HCT116 (cell line): ENCODE data around the gene MAP2K3. TPM values are rescaled to one million over a fixed set of nuclear protein-coding genes. Genes with fewer than 3 reads are reported as not detected.
A peak's percentile ranks its signal among the peaks of the same experiment; 100 is the strongest.

Experiments
- ATAC-seq: fragments of 200-7000 bp; cut with Tn5 transposase; 2 replicates; pipeline ENCODE4 v1.9.1; 2020; ENCODE audit warnings: mild to moderate bottlenecking, moderate library complexity
- BruUV-seq: library from RNA; stranded (reverse); fragments of 400-500 nt; replicated peaks from 2 replicates; lab custom pipeline; 2021; lab: Mats Ljungman, UMichigan
- CTCF ChIA-PET: fragments of 300-600 bp; sonication (Branson Sonifier 250); formaldehyde crosslinking; loops from one replicate; lab custom pipeline; 2021; ENCODE audit warnings: antibody characterized with exemption; lab: Charles Lee
- POLR2A ChIA-PET: fragments of 300-600, 350-600 bp; sonication (Branson Sonifier 250); formaldehyde crosslinking; loops from one replicate; lab custom pipeline; 2021; ENCODE audit warnings: antibody characterized with exemption; lab: Charles Lee
- RAD21 ChIA-PET, 2 experiments: fragments of 300-600 bp; sonication (Branson Sonifier 250); formaldehyde crosslinking; loops; one replicate each; lab custom pipeline; 2023; ENCODE audit warnings: low total read pairs in 2 of 2; ENCODE audit not compliant: uncharacterized antibody in 2 of 2, unreplicated experiment in 2 of 2, low non-redundant PET in 1 of 2; lab: Charles Lee
- DNase-seq: peaks from one replicate; pipeline ENCODE4 v3.0.0-alpha.2; 2010; ENCODE audit warnings: low read depth, low spot score
- H2AFZ ChIP-seq: fragments of 200-600 bp; shearing (Covaris generic), sonication (generic); 2 replicates; pipeline ENCODE4 v1.6.1; 2017; ENCODE audit warnings: low read depth, mixed run types, mixed read lengths, antibody characterized with exemption, low read length; ENCODE audit not compliant: poor library complexity, severe bottlenecking
- H3K27ac ChIP-seq: 2 replicates; pipeline ENCODE4 v1.5.1; 2012; ENCODE audit warnings: low read depth, low read length
- H3K27me3 ChIP-seq: fragments of 200-600 bp; sonication (generic); 2 replicates; pipeline ENCODE4 v1.6.1; 2016; ENCODE audit warnings: mixed run types, low read length, mixed read lengths; ENCODE audit not compliant: insufficient read depth
- H3K36me3 ChIP-seq, 2 experiments: fragments of 200-500 bp in 1 of 2; fragments of 200-600 bp in 1 of 2; sonication (Bioruptor generic) in 1 of 2; sonication (generic) in 1 of 2; 2 replicates each; pipeline versions ENCODE4 v1.5.1 to v1.6.1; 2014 to 2016; ENCODE audit warnings: low read length in 2 of 2, inconsistent platforms in 1 of 2, mixed read lengths in 1 of 2, mixed run types in 1 of 2; ENCODE audit not compliant: insufficient read depth in 2 of 2, control insufficient read depth in 1 of 2
- H3K4me1 ChIP-seq, 2 experiments: fragments of 200-600 bp in 1 of 2; sonication (generic) in 1 of 2; 2 replicates each; pipeline versions ENCODE4 v1.5.1 to v1.6.1; 2012 to 2017; ENCODE audit warnings: low read length in 2 of 2, inconsistent platforms in 1 of 2, mild to moderate bottlenecking in 1 of 2, mixed read lengths in 1 of 2, mixed run types in 1 of 2, moderate library complexity in 1 of 2; ENCODE audit not compliant: insufficient read depth in 2 of 2, control insufficient read depth in 1 of 2
- H3K4me2 ChIP-seq: fragments of 200-600 bp; sonication (generic); 2 replicates; pipeline ENCODE4 v1.6.1; 2017; ENCODE audit warnings: mixed run types, low read length, mixed read lengths
- H3K4me3 ChIP-seq, 2 experiments: fragments of 200-600 bp in 1 of 2; sonication (generic) in 1 of 2; replicated peaks in 1 of 2; 2 replicates each; pipeline ENCODE4 v1.5.1; 2011 to 2016; ENCODE audit warnings: low read length in 2 of 2, control low read depth in 1 of 2, low read depth in 1 of 2, mild to moderate bottlenecking in 1 of 2, mixed read lengths in 1 of 2, mixed run types in 1 of 2
- H3K79me2 ChIP-seq: fragments of 200-600 bp; sonication (generic); 2 replicates; pipeline ENCODE4 v1.6.1; 2017; ENCODE audit warnings: mild to moderate bottlenecking, mixed run types, low read length, moderate library complexity, mixed read lengths; ENCODE audit not compliant: insufficient read depth
- H3K9ac ChIP-seq: fragments of 200-600 bp; sonication (generic); 2 replicates; pipeline ENCODE4 v1.6.1; 2016; ENCODE audit warnings: low read length, mixed read lengths
- H3K9me2 ChIP-seq: fragments of 200-600 bp; sonication (generic), shearing (Covaris generic); 2 replicates; pipeline ENCODE4 v1.6.1; 2017; ENCODE audit warnings: mixed run types, mild to moderate bottlenecking, moderate library complexity; ENCODE audit not compliant: insufficient read depth
- H3K9me3 ChIP-seq, 2 experiments: fragments of 200-500 bp in 1 of 2; fragments of 200-600 bp in 1 of 2; sonication (Bioruptor generic) in 1 of 2; sonication (generic) in 1 of 2; 2 replicates each; pipeline ENCODE4 v1.6.1; 2014 to 2017; ENCODE audit warnings: low read length in 2 of 2, mixed read lengths in 2 of 2, inconsistent platforms in 1 of 2, low read depth in 1 of 2, mild to moderate bottlenecking in 1 of 2, mixed run types in 1 of 2, moderate library complexity in 1 of 2; ENCODE audit not compliant: control insufficient read depth in 1 of 2, insufficient read depth in 1 of 2
- H4K20me1 ChIP-seq: fragments of 200-600 bp; sonication (generic), shearing (Covaris generic); 2 replicates; pipeline ENCODE4 v1.6.1; 2017; ENCODE audit warnings: mixed run types, mild to moderate bottlenecking, moderate library complexity; ENCODE audit not compliant: insufficient read depth
- MAX ChIP-seq: IDR thresholded peaks from 2 replicates; pipeline ENCODE4 v1.6.1; 2012
- TCF7L2 ChIP-seq: IDR thresholded peaks from 2 replicates; pipeline ENCODE4 v1.7.0; 2011; ENCODE audit warnings: borderline replicate concordance, inconsistent platforms; ENCODE audit not compliant: insufficient read depth, insufficient read length; ENCODE audit errors: extremely low read depth
- intact Hi-C: fragments of 100-400 bp; cut with micrococcal nuclease; formaldehyde crosslinking; loops from 2 replicates; pipeline ENCODE4 v1.10.0; 2022
- total RNA-seq: library from RNA; stranded (reverse); gene quantifications from one replicate; pipeline ENCODE4 v1.2.1, GENCODE V29; 2021; ENCODE audit not compliant: unreplicated experiment
- TF ChIP-seq, protein P1 (sequence below): IDR thresholded peaks from 2 replicates; pipeline ENCODE4 v1.6.1; 2012

The MAP2K3 gene
- total RNA-seq, 1 experiment from 2014 or later = 96.7 TPM

DNA sequence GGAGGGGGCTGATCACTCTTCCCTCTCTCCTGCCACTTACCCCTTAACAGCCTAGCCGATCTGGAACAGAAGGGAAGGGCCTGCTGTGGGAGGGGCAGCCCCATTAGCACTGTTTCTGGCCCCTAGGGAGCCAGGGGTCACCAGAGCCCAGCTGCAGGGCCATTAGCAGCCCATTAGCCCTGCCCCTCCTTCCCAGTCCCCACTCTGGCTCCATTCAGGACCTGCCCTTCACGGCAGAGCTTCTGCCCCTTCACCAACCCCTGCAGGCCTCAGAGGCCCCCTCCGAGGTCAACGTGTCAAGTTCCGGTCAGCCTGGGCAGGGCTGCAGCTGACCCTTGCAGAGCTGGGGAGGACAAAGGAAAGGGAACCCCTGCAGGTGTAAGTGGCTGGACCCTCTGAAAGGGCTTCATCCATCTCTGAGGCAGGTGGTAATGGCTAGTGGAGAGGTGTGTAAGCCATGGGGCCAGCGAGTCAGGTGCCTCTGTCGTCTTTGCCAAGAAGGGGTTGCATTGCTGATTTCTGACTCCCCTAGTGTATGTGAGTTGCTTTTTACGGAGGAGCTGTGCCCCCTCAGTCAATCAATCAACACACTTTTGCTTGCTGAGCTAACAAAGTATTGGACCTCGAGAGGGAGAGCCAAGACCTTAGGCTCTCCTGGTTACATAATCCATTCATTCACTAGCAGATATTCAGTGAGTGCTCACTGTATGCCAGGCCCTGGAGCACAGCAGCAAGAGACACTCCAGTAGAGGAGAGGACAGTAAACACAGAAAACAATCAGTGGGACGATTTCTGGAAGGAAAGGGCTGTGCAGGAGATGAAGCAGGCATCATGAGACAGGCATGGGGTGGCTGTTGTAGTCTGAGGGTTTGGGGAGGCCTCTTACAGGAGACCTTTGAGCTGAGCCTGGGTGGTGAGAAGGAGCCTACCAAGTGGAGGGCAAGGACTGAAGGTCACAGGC, 73.5 kb downstream of the MAP2K3 start:
- Histone ChIP-seq H3K9ac (no peak overlapping the region), H3K4me2 (no peak overlapping the region), H3K9me2 (no peaks in the 10 kb centered on the region), H3K27ac (no peak overlapping the region), H3K4me3 (no peak overlapping the region), H3K36me3 (no peaks in the 10 kb centered on the region), H2AFZ (no peak overlapping the region), H3K27me3 (no peaks in the 10 kb centered on the region), H3K79me2 (no peaks in the 10 kb centered on the region), H4K20me1 (no peaks in the 10 kb centered on the region), H3K4me1 (peaks cover 8 to 11% of the 10 kb centered on the region in 2 experiments), H3K9me3 (no peaks in the 10 kb centered on the region)
- CTCF ChIA-PET = no interaction called here
- POLR2A ChIA-PET = no interaction called here
- DNase-seq (no peak), ATAC-seq (no peak)
- intact Hi-C loops = no loop called here
- TF ChIP-seq TCF7L2 = no peak
- RAD21 ChIA-PET = no interaction called here
- no TSS peak for BruUV-seq

DNA sequence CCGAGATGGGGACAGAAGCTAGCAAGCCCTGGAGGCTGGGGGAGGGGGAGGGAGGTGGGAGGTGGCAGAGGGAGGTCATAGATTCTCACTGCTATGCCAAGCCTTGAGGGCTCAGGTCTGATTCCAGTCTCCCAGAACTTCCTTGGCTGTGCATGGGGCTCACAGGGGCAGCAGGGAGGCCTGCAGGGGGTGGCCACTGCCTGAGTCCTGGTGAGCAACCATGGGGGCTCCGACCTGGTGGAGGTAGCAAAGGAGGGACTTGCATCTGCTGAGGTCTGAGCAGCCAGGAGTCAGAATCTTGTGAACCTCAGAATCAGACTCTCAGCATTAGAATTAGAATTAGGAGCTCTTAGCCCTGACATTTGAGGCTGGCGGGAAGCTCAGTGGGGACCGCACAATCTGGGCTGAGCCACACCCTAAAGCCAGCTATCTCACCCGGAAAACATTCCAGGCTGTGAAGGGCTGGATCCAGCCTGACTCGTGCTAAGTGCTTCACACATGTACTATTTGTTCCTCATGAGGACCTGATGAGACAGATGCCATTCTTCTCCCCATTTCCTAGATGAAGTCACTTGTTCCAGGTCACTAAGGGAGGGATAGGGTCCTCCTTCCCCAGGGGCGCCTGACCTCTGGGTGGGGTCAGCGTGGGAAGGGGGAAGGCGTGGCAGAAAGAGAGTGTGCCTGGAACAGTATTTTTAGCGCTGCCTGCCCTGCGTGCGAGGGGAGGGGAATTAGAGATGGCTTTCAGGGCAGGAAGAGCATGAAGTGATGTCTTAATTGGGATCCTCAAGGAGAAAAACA, 74.4 kb downstream of the MAP2K3 start:
- RAD21 ChIA-PET = no interaction called here
- Histone ChIP-seq H3K36me3 (no peaks in the 10 kb centered on the region), H3K9me2 (no peaks in the 10 kb centered on the region), H3K4me1 (peaks cover 8 to 11% of the 10 kb centered on the region in 2 experiments), H3K27ac (no peak overlapping the region), H4K20me1 (no peaks in the 10 kb centered on the region), H3K4me2 (peak overlapping the region; percentile 54), H3K27me3 (no peaks in the 10 kb centered on the region), H3K9ac (0 out of 2 replicates have a peak overlapping the region, but pooled peaks have one; percentile 14), H3K9me3 (no peaks in the 10 kb centered on the region), H2AFZ (peak overlapping the region; percentile 45), H3K79me2 (no peaks in the 10 kb centered on the region), H3K4me3 (no peak overlapping the region)
- BruUV-seq = no TSS peak
- CTCF ChIA-PET = no interaction called here
- ATAC-seq = peak; percentile 77
- intact Hi-C loops = no loop called here
- POLR2A ChIA-PET = no interaction called here
- TF ChIP-seq, protein P1, sequence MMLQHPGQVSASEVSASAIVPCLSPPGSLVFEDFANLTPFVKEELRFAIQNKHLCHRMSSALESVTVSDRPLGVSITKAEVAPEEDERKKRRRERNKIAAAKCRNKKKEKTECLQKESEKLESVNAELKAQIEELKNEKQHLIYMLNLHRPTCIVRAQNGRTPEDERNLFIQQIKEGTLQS = no peak
- 0 out of 2 replicates have a peak, but pooled peaks have one; percentile 28 for TF ChIP-seq MAX
- no peak for DNase-seq
